ENCODE results near the gene BFSP2.
"Not testable (repeated sequence)": the region's sequence is repeated elsewhere in the genome, so short reads cannot be mapped to it uniquely, and the experiment has no call there.

Gene BFSP2

GRCh38 chr3:133477487-133477886 is 77.6 kb downstream of the BFSP2 start:
- DNase-seq (ENCODE audit: low read depth in 1 of 2, low spot score in 1 of 2), result no peak

GRCh38 chr3:133478624-133479023 is 78.8 kb downstream of the BFSP2 start:
- DNase-seq (ENCODE audit: low read depth in 1 of 2, low spot score in 1 of 2), result no peak

- DNase-seq (ENCODE audit: low read depth in 1 of 2, low spot score in 1 of 2), result no peak
Measured at GRCh38 chr3:133479401-133479800, 79.5 kb downstream of the BFSP2 start.

GRCh38 chr3:133479895-133480669 is 80.2 kb downstream of the BFSP2 start:
- no peak for DNase-seq (ENCODE audit: low read depth in 1 of 2, low spot score in 1 of 2)

GRCh38 chr3:133482474-133482873 is 82.6 kb downstream of the BFSP2 start:
- DNase-seq (ENCODE audit: low read depth in 1 of 2, low spot score in 1 of 2), result not testable (repeated sequence)

GRCh38 chr3:133486658-133487057 is 86.8 kb downstream of the BFSP2 start:
- no peak for DNase-seq (ENCODE audit: low read depth in 1 of 2, low spot score in 1 of 2)

- no peak for DNase-seq (ENCODE audit: low read depth in 1 of 2, low spot score in 1 of 2)
Measured at GRCh38 chr3:133487204-133487603, 87.3 kb downstream of the BFSP2 start.

- DNase-seq (ENCODE audit: low read depth in 1 of 2, low spot score in 1 of 2), result peak in 1 of 2 donors; percentile 54
Measured at GRCh38 chr3:133487920-133488540, 88.2 kb downstream of the BFSP2 start.

- DNase-seq (ENCODE audit: low read depth in 1 of 2, low spot score in 1 of 2), result no peak
Measured at GRCh38 chr3:133488785-133489367, 89.0 kb downstream of the BFSP2 start.

GRCh38 chr3:133489466-133490085 is 89.7 kb downstream of the BFSP2 start:
- no peak for DNase-seq (ENCODE audit: low read depth in 1 of 2, low spot score in 1 of 2)

GRCh38 chr3:133490468-133491351 is 90.9 kb downstream of the BFSP2 start:
- peak in 1 of 2 donors; percentile 53 for DNase-seq (ENCODE audit: low read depth in 1 of 2, low spot score in 1 of 2)

GRCh38 chr3:133491481-133492059 is 91.7 kb downstream of the BFSP2 start:
- DNase-seq (ENCODE audit: low read depth in 1 of 2, low spot score in 1 of 2), result no peak

- no peak for DNase-seq (ENCODE audit: low read depth in 1 of 2, low spot score in 1 of 2)
Measured at GRCh38 chr3:133492159-133492741, 92.4 kb downstream of the BFSP2 start.

- DNase-seq (ENCODE audit: low read depth in 1 of 2, low spot score in 1 of 2), result no peak
Measured at GRCh38 chr3:133494469-133494868, 94.6 kb downstream of the BFSP2 start.

- DNase-seq (ENCODE audit: low read depth in 1 of 2, low spot score in 1 of 2), result not testable (repeated sequence)
Measured at GRCh38 chr3:133502542-133502941, 102.7 kb downstream of the BFSP2 start.

- DNase-seq (ENCODE audit: low read depth in 1 of 2, low spot score in 1 of 2), result no peak
Measured at GRCh38 chr3:133503409-133503808, 103.6 kb downstream of the BFSP2 start.

- no peak for DNase-seq (ENCODE audit: low read depth in 1 of 2, low spot score in 1 of 2)
Measured at GRCh38 chr3:133504736-133505135, 104.9 kb downstream of the BFSP2 start.

- DNase-seq (ENCODE audit: low read depth in 1 of 2, low spot score in 1 of 2), result no peak
Measured at GRCh38 chr3:133505813-133506212, 106.0 kb downstream of the BFSP2 start.

- peak in 1 of 2 donors; percentile 30 for DNase-seq (ENCODE audit: low read depth in 1 of 2, low spot score in 1 of 2)
Measured at GRCh38 chr3:133506215-133506901, 106.5 kb downstream of the BFSP2 start.

- DNase-seq (ENCODE audit: low read depth in 1 of 2, low spot score in 1 of 2), result no peak
Measured at GRCh38 chr3:133509488-133509887, 109.6 kb downstream of the BFSP2 start.
